AG09319 (cell line): ENCODE measurements around the gene GPR151.

Experiments used
- DNase-seq: peaks from one replicate; pipeline ENCODE4 v3.0.0-alpha.2; 2010; ENCODE audit warnings: low read depth; ENCODE audit errors: extremely low read depth
- TF ChIP-seq, protein P1 (sequence below): IDR thresholded peaks from 2 replicates; pipeline ENCODE4 v1.5.1; 2011; ENCODE audit warnings: low read depth, mild to moderate bottlenecking, inconsistent platforms, low read length, moderate library complexity

GPR151 gene

DNA sequence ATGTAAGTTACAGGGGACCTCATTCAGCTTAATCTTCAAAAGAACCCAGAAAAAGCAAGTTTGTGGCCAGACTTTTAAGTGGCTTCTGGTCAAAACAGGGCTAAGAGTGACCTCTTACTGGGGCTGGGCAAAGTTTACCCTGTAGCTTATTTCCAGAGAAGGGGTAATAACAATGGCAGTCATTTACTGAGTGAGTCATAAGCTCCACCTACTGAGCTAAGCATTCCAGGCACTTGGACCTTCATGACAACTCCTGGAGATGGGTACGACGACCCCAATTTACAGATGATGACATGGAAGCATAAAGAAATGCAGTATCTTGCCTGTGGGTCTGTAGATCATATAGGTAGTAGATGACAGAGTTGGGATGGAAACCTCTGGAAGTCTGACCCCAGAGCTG lies 4.7 kb upstream of the GPR151 start:
- no peak for DNase-seq
- TF ChIP-seq, protein P1, sequence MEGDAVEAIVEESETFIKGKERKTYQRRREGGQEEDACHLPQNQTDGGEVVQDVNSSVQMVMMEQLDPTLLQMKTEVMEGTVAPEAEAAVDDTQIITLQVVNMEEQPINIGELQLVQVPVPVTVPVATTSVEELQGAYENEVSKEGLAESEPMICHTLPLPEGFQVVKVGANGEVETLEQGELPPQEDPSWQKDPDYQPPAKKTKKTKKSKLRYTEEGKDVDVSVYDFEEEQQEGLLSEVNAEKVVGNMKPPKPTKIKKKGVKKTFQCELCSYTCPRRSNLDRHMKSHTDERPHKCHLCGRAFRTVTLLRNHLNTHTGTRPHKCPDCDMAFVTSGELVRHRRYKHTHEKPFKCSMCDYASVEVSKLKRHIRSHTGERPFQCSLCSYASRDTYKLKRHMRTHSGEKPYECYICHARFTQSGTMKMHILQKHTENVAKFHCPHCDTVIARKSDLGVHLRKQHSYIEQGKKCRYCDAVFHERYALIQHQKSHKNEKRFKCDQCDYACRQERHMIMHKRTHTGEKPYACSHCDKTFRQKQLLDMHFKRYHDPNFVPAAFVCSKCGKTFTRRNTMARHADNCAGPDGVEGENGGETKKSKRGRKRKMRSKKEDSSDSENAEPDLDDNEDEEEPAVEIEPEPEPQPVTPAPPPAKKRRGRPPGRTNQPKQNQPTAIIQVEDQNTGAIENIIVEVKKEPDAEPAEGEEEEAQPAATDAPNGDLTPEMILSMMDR = no peak

DNA sequence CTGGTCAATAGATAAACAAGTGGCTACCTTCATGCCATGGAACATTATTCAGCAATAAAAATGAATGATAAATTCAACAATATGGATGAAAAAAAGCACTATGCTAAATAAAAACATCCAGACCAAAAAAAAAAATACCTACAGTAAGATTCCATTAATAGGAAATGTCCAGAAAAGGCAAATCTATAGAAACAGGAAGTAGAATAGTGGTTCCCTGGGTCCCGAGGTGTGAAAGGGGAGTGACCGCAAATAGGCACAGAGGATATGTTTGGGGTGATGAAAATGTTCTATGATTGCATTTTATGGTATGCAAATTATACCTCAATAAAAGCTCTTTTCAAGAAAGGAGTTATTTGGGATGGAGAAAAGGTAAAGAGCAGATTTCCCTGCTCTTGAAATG lies 3.6 kb upstream of the GPR151 start:
- TF ChIP-seq, protein P1 = no peak
- no peak for DNase-seq

DNA sequence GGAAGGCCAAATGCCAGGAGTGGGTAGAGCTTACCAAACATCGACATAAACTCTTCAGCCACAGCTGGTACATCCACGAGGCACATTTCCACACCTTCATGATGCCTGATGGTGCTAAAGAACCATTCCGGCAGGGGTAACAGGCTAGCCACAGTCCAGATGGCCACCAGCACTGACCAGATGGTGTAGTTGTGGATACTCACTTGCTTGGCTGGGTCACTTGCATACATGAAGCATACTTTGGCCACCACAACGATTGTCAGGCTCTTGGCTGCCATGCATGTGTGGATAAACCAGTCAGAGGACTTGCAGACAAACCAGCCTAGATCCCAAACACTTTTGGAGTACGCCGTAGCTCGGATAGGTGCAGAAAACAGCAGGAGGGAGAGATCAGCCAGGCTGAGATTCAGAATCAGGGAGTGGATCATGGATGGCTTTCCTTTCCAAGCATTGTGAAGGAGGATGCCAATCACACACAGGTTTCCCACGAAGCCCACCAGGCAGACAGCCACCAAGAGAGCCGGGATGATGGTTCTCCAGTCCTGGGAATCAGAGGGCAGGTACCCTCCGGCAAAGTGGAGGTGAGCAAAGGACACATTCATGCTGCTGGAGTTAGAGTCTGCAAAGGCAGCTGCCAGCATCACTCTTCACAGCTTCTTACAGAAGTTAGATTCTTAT lies 378 bp downstream of the GPR151 start:
- TF ChIP-seq, protein P1 = no peak
- no peak for DNase-seq

DNA sequence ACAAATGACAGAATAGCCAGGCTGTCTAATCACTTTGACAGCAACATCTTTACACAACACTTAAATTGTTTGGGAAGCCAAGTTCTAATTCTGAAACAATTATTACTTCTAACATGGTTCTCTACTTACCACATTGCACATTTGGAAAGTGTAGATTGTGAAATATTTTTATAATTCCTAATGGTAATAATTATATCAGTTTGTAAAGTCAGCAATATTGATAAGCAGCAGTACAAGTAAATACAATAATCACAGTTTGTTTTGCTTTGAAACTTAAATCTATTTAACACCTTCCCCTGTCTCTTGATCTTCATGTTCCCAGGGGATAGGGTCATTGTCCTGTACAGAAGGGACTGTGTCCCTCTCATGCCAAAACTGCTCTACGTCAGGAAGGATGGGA lies 1.4 kb downstream of the GPR151 start:
- no peak for DNase-seq
- TF ChIP-seq, protein P1 = no peak

DNA sequence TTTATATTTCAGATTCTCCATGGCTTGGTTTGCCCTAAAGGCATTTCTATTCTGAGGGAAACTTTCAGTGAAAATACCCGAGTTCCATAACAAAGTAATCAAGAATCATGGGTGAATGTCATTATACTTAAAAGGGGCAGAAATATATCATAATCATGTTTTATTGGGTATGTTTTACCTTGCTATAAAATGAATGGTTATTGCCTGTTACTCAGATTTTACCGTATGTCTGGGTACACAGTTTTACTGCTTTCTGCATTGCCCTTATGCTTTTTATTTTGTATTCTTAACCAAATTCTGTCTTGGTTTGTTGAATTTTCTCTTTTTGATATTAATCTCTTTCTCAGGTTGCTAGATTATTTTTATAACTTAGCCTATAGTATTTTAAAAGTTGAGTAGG lies 2.5 kb downstream of the GPR151 start:
- no peak for DNase-seq
- TF ChIP-seq, protein P1 = no peak

DNA sequence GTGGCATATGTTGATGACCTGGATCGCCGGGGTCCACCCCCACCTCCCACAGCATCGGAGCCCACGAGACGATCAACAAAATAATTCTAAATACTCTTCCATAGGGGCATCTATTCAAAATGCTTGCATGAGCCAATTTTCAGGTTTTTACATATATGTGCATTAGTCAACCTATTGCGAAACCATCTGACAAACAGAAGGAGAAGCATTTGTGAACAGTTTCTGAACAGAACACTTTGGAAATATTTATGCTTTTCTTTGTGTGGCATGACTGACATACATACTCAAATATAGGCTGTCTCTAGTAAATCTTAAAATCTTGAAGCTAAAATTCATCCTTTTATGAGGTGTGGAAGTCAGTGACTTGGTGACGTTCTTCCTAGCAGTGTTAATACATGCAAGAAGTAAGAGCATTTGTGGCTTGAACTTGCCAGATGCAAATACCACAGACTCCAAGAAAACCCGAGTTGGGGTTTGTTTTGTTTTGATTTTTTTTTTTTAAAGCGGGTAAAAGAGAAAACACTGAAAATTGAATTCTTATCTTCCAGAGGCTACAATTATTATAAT lies 5.3 kb downstream of the GPR151 start:
- no peak for DNase-seq
- TF ChIP-seq, protein P1 = no peak

DNA sequence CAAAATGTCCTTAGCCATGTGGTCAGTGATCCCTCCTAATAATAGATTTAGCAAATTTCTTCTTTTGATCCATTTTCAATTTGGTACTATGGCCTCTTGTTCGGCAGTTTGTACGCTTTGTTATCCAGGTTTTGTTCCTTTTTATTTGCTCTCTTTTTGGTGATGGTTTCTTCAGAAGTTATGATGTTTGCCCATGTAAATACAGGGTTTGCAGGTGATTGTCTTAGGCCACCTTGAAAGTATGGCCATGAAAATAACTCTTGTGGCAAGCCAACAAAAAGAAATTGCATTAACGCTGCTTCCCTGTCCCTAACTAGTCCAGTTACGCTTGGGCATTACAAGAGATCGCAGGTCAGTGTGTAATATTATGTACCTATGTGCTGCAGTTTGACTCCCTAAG lies 8.6 kb downstream of the GPR151 start:
- no peak for DNase-seq
- TF ChIP-seq, protein P1 = no peak
